Spinal cord (tissue), 10 donors: ENCODE results near the gene HS6ST3. TPM values are rescaled to one million over a fixed set of nuclear protein-coding genes. Genes with fewer than 3 reads are reported as not detected.

ENCODE experiments used
- DNase-seq, 6 donors: peaks; one replicate each; pipeline versions ENCODE4 v3.0.0 to v3.0.0-alpha.2; 2013 to 2015; ENCODE audit warnings: low spot score in 6 of 6, low read depth in 4 of 6
- H3K27ac ChIP-seq: one replicate; pipeline ENCODE4 v1.5.1; 2013; ENCODE audit warnings: low read depth, low read length, control low read depth
- H3K27me3 ChIP-seq: one replicate; pipeline ENCODE4 v1.6.1; 2013; ENCODE audit warnings: low read length; ENCODE audit not compliant: control insufficient read depth, insufficient read depth
- H3K36me3 ChIP-seq: one replicate; pipeline ENCODE4 v1.6.1; 2013; ENCODE audit warnings: low read length; ENCODE audit not compliant: control insufficient read depth, insufficient read depth
- H3K4me1 ChIP-seq: one replicate; pipeline ENCODE4 v1.6.1; 2013; ENCODE audit warnings: low read length; ENCODE audit not compliant: control insufficient read depth, insufficient read depth
- H3K4me3 ChIP-seq: one replicate; pipeline ENCODE4 v1.5.1; 2013; ENCODE audit warnings: low read depth, low read length, control low read depth
- H3K9me3 ChIP-seq: one replicate; pipeline ENCODE4 v1.6.1; 2013; ENCODE audit warnings: low read length; ENCODE audit not compliant: control insufficient read depth, insufficient read depth
- WGBS: methylation state at CpG from one replicate; pipeline ENCODE4 v1.1.5; 2013; ENCODE audit warnings: missing lambda C conversion rate; ENCODE audit not compliant: insufficient coverage; 5-methylcytosine and 5-hydroxymethylcytosine counted together
- polyA plus RNA-seq, 2 donors: library from polyadenylated mRNA; unstranded; fragments of 120-200 nt; gene quantifications; one replicate each; pipeline ENCODE4 v1.2.1, GENCODE V29; 2013; ENCODE audit not compliant: insufficient read length in 2 of 2
- total RNA-seq, 2 donors: library from RNA; depleted of rRNA in 1 of 2; stranded (reverse); fragments of 120-200 nt in 1 of 2; fragments of >200 nt in 1 of 2; gene quantifications; one replicate each; pipeline versions ENCODE4 v1.2.3 to v1.2.4, GENCODE V29; 2013 to 2014
- donor health status: healthy.

HS6ST3 gene
- total and polyA plus RNA-seq, 4 donors: 7.7 to 36.2 (median 23.7) TPM

- H3K9me3 ChIP-seq: no peaks in the 10 kb centered on the region
- no peaks in the 10 kb centered on the region for H3K27me3 ChIP-seq
- no peak overlapping the region for H3K27ac ChIP-seq
- H3K4me1 ChIP-seq: no peaks in the 10 kb centered on the region
- DNase-seq: peak in 4 of 6 donors; percentile 4 to 83 (median 36)
- H3K4me3 ChIP-seq: no peak overlapping the region
- WGBS: 94% methylated on average over 2 of the region's 2 CpGs
- H3K36me3 ChIP-seq: no peaks in the 10 kb centered on the region
These were observed 24.1 kb upstream of the HS6ST3 start for GRCh38 chr13:96065849-96066248.

GRCh38 chr13:96068729-96069128, 21.2 kb upstream of the HS6ST3 start:
- Histone ChIP-seq H3K27ac (no peak overlapping the region), H3K36me3 (no peaks in the 10 kb centered on the region), H3K9me3 (no peaks in the 10 kb centered on the region), H3K4me3 (no peak overlapping the region), H3K4me1 (no peaks in the 10 kb centered on the region), H3K27me3 (no peaks in the 10 kb centered on the region)
- WGBS: no CpG with 5 or more reads among the region's 2 CpGs
- DNase-seq: no peak

GRCh38 chr13:96071504-96071903, 18.4 kb upstream of the HS6ST3 start:
- DNase-seq: peak in 1 of 6 donors; percentile 88
- no peaks in the 10 kb centered on the region for H3K4me1 ChIP-seq
- H3K27ac ChIP-seq: no peak overlapping the region
- WGBS: 63% methylated on average over 2 of the region's 6 CpGs
- no peaks in the 10 kb centered on the region for H3K36me3 ChIP-seq
- no peaks in the 10 kb centered on the region for H3K9me3 ChIP-seq
- H3K27me3 ChIP-seq: no peaks in the 10 kb centered on the region
- no peak overlapping the region for H3K4me3 ChIP-seq

- Histone ChIP-seq H3K36me3 (no peaks in the 10 kb centered on the region), H3K4me3 (no peak overlapping the region), H3K27ac (no peak overlapping the region), H3K27me3 (no peaks in the 10 kb centered on the region), H3K4me1 (no peaks in the 10 kb centered on the region), H3K9me3 (no peaks in the 10 kb centered on the region)
- DNase-seq: no peak
- WGBS: no CpG with 5 or more reads among the region's 3 CpGs
These were observed 17.5 kb upstream of the HS6ST3 start for GRCh38 chr13:96072392-96072791.

- no peak overlapping the region for H3K27ac ChIP-seq
- H3K36me3 ChIP-seq: no peaks in the 10 kb centered on the region
- DNase-seq: no peak
- H3K9me3 ChIP-seq: no peaks in the 10 kb centered on the region
- H3K4me3 ChIP-seq: no peak overlapping the region
- no peaks in the 10 kb centered on the region for H3K4me1 ChIP-seq
- no CpG with 5 or more reads among the region's 3 CpGs for WGBS
- H3K27me3 ChIP-seq: no peaks in the 10 kb centered on the region
These were observed 13.9 kb upstream of the HS6ST3 start for GRCh38 chr13:96075953-96076543.

- H3K4me3 ChIP-seq: no peak overlapping the region
- H3K4me1 ChIP-seq: no peaks in the 10 kb centered on the region
- H3K9me3 ChIP-seq: no peaks in the 10 kb centered on the region
- H3K27ac ChIP-seq: no peak overlapping the region
- H3K27me3 ChIP-seq: no peaks in the 10 kb centered on the region
- no peak for DNase-seq
- no peaks in the 10 kb centered on the region for H3K36me3 ChIP-seq
- 100% methylated on average over 4 of the region's 5 CpGs for WGBS
These were observed 9.2 kb upstream of the HS6ST3 start for GRCh38 chr13:96080676-96081075.

GRCh38 chr13:96081888-96082287, 8.0 kb upstream of the HS6ST3 start:
- no CpG with 5 or more reads among the region's 2 CpGs for WGBS
- Histone ChIP-seq H3K36me3 (no peaks in the 10 kb centered on the region), H3K4me3 (no peak overlapping the region), H3K27me3 (no peaks in the 10 kb centered on the region), H3K27ac (no peak overlapping the region), H3K4me1 (no peaks in the 10 kb centered on the region), H3K9me3 (no peaks in the 10 kb centered on the region)
- DNase-seq: no peak

- H3K9me3 ChIP-seq: no peaks in the 10 kb centered on the region
- H3K27ac ChIP-seq: no peak overlapping the region
- H3K27me3 ChIP-seq: peaks cover 4% of the 10 kb centered on the region
- no peak overlapping the region for H3K4me3 ChIP-seq
- no peaks in the 10 kb centered on the region for H3K36me3 ChIP-seq
- DNase-seq: no peak
- H3K4me1 ChIP-seq: no peaks in the 10 kb centered on the region
These were observed 7.3 kb upstream of the HS6ST3 start for GRCh38 chr13:96082640-96083039.

- H3K27me3 ChIP-seq: peaks cover 33% of the 10 kb centered on the region
- H3K4me1 ChIP-seq: peaks cover 13% of the 10 kb centered on the region
- H3K9me3 ChIP-seq: no peaks in the 10 kb centered on the region
- H3K4me3 ChIP-seq: no peak overlapping the region
- WGBS: no CpG with 5 or more reads among the region's 1 CpG
- H3K27ac ChIP-seq: no peak overlapping the region
- H3K36me3 ChIP-seq: no peaks in the 10 kb centered on the region
- no peak for DNase-seq
These were observed 3.2 kb upstream of the HS6ST3 start for GRCh38 chr13:96086736-96087135.

- no peak for DNase-seq
- WGBS: no CpG with 5 or more reads among the region's 4 CpGs
- H3K9me3 ChIP-seq: no peaks in the 10 kb centered on the region
- no peak overlapping the region for H3K27ac ChIP-seq
- H3K36me3 ChIP-seq: no peaks in the 10 kb centered on the region
- peak overlapping the region; percentile 55 for H3K4me3 ChIP-seq
- peaks cover 42% of the 10 kb centered on the region for H3K27me3 ChIP-seq
- H3K4me1 ChIP-seq: peaks cover 15% of the 10 kb centered on the region
These were observed 768 bp upstream of the HS6ST3 start for GRCh38 chr13:96089139-96089538.
